Activated CD8-positive, alpha-beta memory T cell treated with anti-CD3 and anti-CD28 coated beads for 4 hours (primary cell): ENCODE results near the gene ACOX3.

Experiments
- DNase-seq, 2 donors: peaks; one replicate each; pipeline ENCODE4 v3.0.0-alpha.2; 2020; ENCODE audit warnings: low read depth in 2 of 2

ACOX3 gene

GRCh38 chr4:8336412-8337075 lies 104.0 kb downstream of the ACOX3 start:
- DNase-seq: no peak

- no peak for DNase-seq
Measured at GRCh38 chr4:8335848-8336247, 104.7 kb downstream of the ACOX3 start.

GRCh38 chr4:8334786-8335460 lies 105.6 kb downstream of the ACOX3 start:
- DNase-seq: no peak

GRCh38 chr4:8333726-8334460 lies 106.6 kb downstream of the ACOX3 start:
- DNase-seq: no peak

- DNase-seq: no peak
Measured at GRCh38 chr4:8332891-8333331, 107.6 kb downstream of the ACOX3 start.

- DNase-seq: no peak
Measured at GRCh38 chr4:8332038-8332857, 108.3 kb downstream of the ACOX3 start.

- DNase-seq: no peak
Measured at GRCh38 chr4:8331575-8331955, 109.0 kb downstream of the ACOX3 start.

GRCh38 chr4:8330821-8331574 lies 109.5 kb downstream of the ACOX3 start:
- no peak for DNase-seq

- DNase-seq: no peak
Measured at GRCh38 chr4:8329859-8330761, 110.4 kb downstream of the ACOX3 start.

- DNase-seq: no peak
Measured at GRCh38 chr4:8329560-8329858, 111.0 kb downstream of the ACOX3 start.

- no peak for DNase-seq
Measured at GRCh38 chr4:8328866-8329559, 111.5 kb downstream of the ACOX3 start.

- DNase-seq: no peak
Measured at GRCh38 chr4:8328456-8328855, 112.1 kb downstream of the ACOX3 start.

GRCh38 chr4:8326206-8326605 lies 114.3 kb downstream of the ACOX3 start:
- DNase-seq: no peak

GRCh38 chr4:8325291-8325973 lies 115.1 kb downstream of the ACOX3 start:
- DNase-seq: no peak

- no peak for DNase-seq
Measured at GRCh38 chr4:8324640-8325239, 115.8 kb downstream of the ACOX3 start.

- DNase-seq: no peak
Measured at GRCh38 chr4:8323947-8324555, 116.5 kb downstream of the ACOX3 start.

GRCh38 chr4:8322794-8323704 lies 117.5 kb downstream of the ACOX3 start:
- no peak for DNase-seq
